ENCODE data around the gene FKBP1B.

DNA sequence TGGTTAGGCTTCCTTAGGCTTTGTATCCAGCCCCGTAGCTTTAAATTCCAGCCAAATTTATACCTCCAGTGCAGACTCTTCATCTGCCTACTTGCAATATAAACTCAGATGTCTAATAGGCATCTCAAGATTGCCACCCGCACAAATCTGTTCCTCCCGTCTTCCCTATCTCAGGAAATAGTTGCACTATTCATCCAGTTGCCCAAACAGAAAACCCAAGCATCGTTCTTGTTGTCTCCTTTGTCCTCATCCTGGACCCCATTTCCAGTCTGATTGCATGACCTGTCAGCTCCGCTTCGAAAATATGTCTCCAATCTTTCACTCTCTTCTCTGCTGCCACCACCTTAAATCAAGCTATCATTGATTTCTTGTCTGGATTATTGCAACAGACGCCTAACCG, 2.3 kb downstream of the FKBP1B start:
- TF ChIP-seq TCF12 (IDR thresholded peaks at IDR 0.05; ENCODE audit: low read depth) (no peak), RAD21 (IDR thresholded peaks at IDR 0.05; ENCODE audit: low read depth) (no peak), CEBPB (IDR thresholded peaks at IDR 0.05) (no peak)

Data from Ishikawa (cell line).